Tibial nerve (tissue), 4 donors: ENCODE data around the gene FDPS. TPM values are rescaled to one million over a fixed set of nuclear protein-coding genes. Genes with fewer than 3 reads are reported as not detected.
A peak's percentile ranks its signal among the peaks of the same experiment; 100 is the strongest.

Experiments
- DNase-seq, 2 donors: peaks; one replicate each; pipeline ENCODE4 v3.0.0-alpha.2; 2019; ENCODE audit warnings: low spot score in 2 of 2
- H3K27ac ChIP-seq, 4 donors: fragments of 200-600 bp; sonication (generic) in 3 of 4; one replicate each; pipeline ENCODE4 v1.5.1; 2017 to 2019; ENCODE audit warnings: mild to moderate bottlenecking in 1 of 4
- H3K27me3 ChIP-seq, 2 donors: fragments of 200-600 bp; sonication (generic) in 1 of 2; one replicate each; pipeline versions ENCODE4 v1.5.1 to v1.6.0; 2017 to 2019
- H3K36me3 ChIP-seq, 3 donors: fragments of 200-600 bp; sonication (generic); one replicate each; pipeline ENCODE4 v1.5.1; 2018 to 2019
- H3K4me1 ChIP-seq, 4 donors: fragments of 200-600 bp; sonication (generic) in 3 of 4; one replicate each; pipeline ENCODE4 v1.5.1; 2017 to 2019
- H3K4me3 ChIP-seq, 4 donors: fragments of 200-600 bp; sonication (generic) in 3 of 4; one replicate each; pipeline ENCODE4 v1.5.1; 2017 to 2019; ENCODE audit warnings: mild to moderate bottlenecking in 1 of 4, moderate library complexity in 1 of 4
- H3K9me3 ChIP-seq, 4 donors: fragments of 200-600 bp; sonication (generic) in 3 of 4; one replicate each; pipeline ENCODE4 v1.5.1; 2017 to 2019
- CTCF ChIP-seq, 5 experiments: fragments of 200-600 bp in 3 of 5; fragments of 450-650 bp in 2 of 5; sonication (generic) in 3 of 5; IDR thresholded peaks; one replicate each; pipeline ENCODE4 v1.5.1; 2016 to 2019; ENCODE audit warnings: antibody characterized with exemption in 5 of 5, mild to moderate bottlenecking in 3 of 5, moderate library complexity in 2 of 5
- EP300 ChIP-seq, 2 donors: sonication (generic); formaldehyde crosslinking; IDR thresholded peaks; one replicate each; pipeline ENCODE4 v1.6.1; 2017; ENCODE audit warnings: antibody characterized with exemption in 2 of 2, mild to moderate bottlenecking in 1 of 2
- POLR2A ChIP-seq, 2 donors: fragments of 450-650 bp; IDR thresholded peaks; one replicate each; pipeline ENCODE4 v1.6.1; 2017; ENCODE audit warnings: antibody characterized with exemption in 2 of 2, mild to moderate bottlenecking in 2 of 2, moderate library complexity in 2 of 2
- WGBS, 2 donors: methylation state at CpG; one replicate each; pipeline ENCODE4 v1.1.5; 2018; 5-methylcytosine and 5-hydroxymethylcytosine counted together
- total RNA-seq, 4 donors: library from RNA; depleted of rRNA; stranded (reverse); fragments of >200 nt; gene quantifications; one replicate each; pipeline ENCODE4 v1.1.0, GENCODE V29; 2016

Gene FDPS
- total RNA-seq, 4 donors from 2014 or later: 88.2 to 143 (median 125) TPM

- H3K9me3 ChIP-seq: no peaks in the 10 kb centered on the region
- peak in 1 of 2 donors; percentile 37 for DNase-seq
- TF ChIP-seq EP300 (IDR thresholded peaks at IDR 0.05) (no peak), CTCF (IDR thresholded peaks at IDR 0.05) (no peak), POLR2A (IDR thresholded peaks at IDR 0.05) (no peak)
- no peaks in the 10 kb centered on the region for H3K27me3 ChIP-seq
- WGBS, 2 donors: 4 to 7% methylated on average over 25 to 39 of the region's 44 CpGs
- H3K27ac ChIP-seq: peak overlapping the region; percentile 94 to 98 (median 95)
- peaks cover 6 to 41% (median 28%) of the 10 kb centered on the region in 3 donors for H3K36me3 ChIP-seq
- H3K4me3 ChIP-seq: peak overlapping the region; percentile 60 to 89 (median 80)
- H3K4me1 ChIP-seq: peaks cover 0 to 44% (median 22%) of the 10 kb centered on the region in 4 donors
Measured at GRCh38 chr1:155272466-155273342, 36.0 kb upstream of the FDPS start.

GRCh38 chr1:155273343-155274245 is 35.1 kb upstream of the FDPS start, which contains the start of gene CLK2:
CLK2 (minus strand) TSS chr1:155273504; CDS start chr1:155270977, 2,527 bp downstream.
- peak within 1 kb of the TSS; percentile 60 to 89 (median 80) for H3K4me3 ChIP-seq
- WGBS, 2 donors: 17 to 21% methylated on average over 38 to 46 of the region's 61 CpGs
- no peaks in the 10 kb centered on the region for H3K27me3 ChIP-seq
- TF ChIP-seq CTCF (IDR thresholded peaks at IDR 0.05): peak in 1 of 5 experiments; percentile 28
- peak; percentile 85 to 97 for TF ChIP-seq EP300 (IDR thresholded peaks at IDR 0.05)
- TF ChIP-seq POLR2A (IDR thresholded peaks at IDR 0.05): peak; percentile 49 to 74
- H3K4me1 ChIP-seq: peaks cover 0 to 53% (median 29%) of the 10 kb centered on the region in 4 donors
- no peaks in the 10 kb centered on the region for H3K9me3 ChIP-seq
- H3K36me3 ChIP-seq: peaks cover 6 to 32% (median 19%) of the 10 kb centered on the region in 3 donors
- H3K27ac ChIP-seq: peak within 1 kb of the TSS; percentile 94 to 98 (median 95)
- peak; percentile 87 for DNase-seq

- H3K4me1 ChIP-seq: peaks cover 0 to 38% (median 20%) of the 10 kb centered on the region in 4 donors
- peak in 1 of 2 donors; percentile 28 for TF ChIP-seq EP300 (IDR thresholded peaks at IDR 0.05)
- peak; percentile 81 to 94 (median 85) for TF ChIP-seq CTCF (IDR thresholded peaks at IDR 0.05)
- TF ChIP-seq POLR2A (IDR thresholded peaks at IDR 0.05): no peak
- H3K4me3 ChIP-seq: peak within 1 kb of the TSS; percentile 43 to 89 (median 78)
- peak; percentile 96 to 98 for DNase-seq
- peak within 1 kb of the TSS in 3 of 4 donors; percentile 72 to 86 (median 78) for H3K27ac ChIP-seq
- H3K36me3 ChIP-seq: no peaks in the 10 kb centered on the region
- H3K9me3 ChIP-seq: no peaks in the 10 kb centered on the region
- no peaks in the 10 kb centered on the region for H3K27me3 ChIP-seq
- WGBS, 2 donors: 1 to 3% methylated on average over 41 to 55 of the region's 68 CpGs
Measured at GRCh38 chr1:155277070-155277901, 31.4 kb upstream of the FDPS start, which contains the start of gene HCN3. HCN3 (plus strand) TSS chr1:155277463; CDS start chr1:155277591, 128 bp downstream.

- Histone ChIP-seq H3K9me3 (no peaks in the 10 kb centered on the region), H3K4me1 (peaks cover 0 to 33% (median 16%) of the 10 kb centered on the region in 4 donors), H3K27ac (peak overlapping the region in 3 of 4 donors; percentile 72 to 86 (median 78)), H3K4me3 (peak overlapping the region; percentile 43 to 89 (median 78)), H3K27me3 (no peaks in the 10 kb centered on the region), H3K36me3 (peaks cover 0 to 7% (median 0%) of the 10 kb centered on the region in 3 donors)
- 1 to 3% methylated on average over 18 to 27 of the region's 29 CpGs for WGBS, 2 donors
- peak in 1 of 2 donors; percentile 53 for DNase-seq
- TF ChIP-seq CTCF (IDR thresholded peaks at IDR 0.05) (no peak), EP300 (IDR thresholded peaks at IDR 0.05) (no peak), POLR2A (IDR thresholded peaks at IDR 0.05) (no peak)
Measured at GRCh38 chr1:155277902-155278688, 30.6 kb upstream of the FDPS start.
